ENCODE results near the gene SETD1A. TPM values are rescaled to one million over a fixed set of nuclear protein-coding genes. Genes with fewer than 3 reads are reported as not detected.

SETD1A gene
- total and polyA plus RNA-seq, 2 of the 4 experiments (the other 2 are of a cell fraction), result 0.54 to 5.8 TPM

- Histone ChIP-seq H2AFZ (replicated peaks; ENCODE audit: low read length, poor library complexity) (no peak overlapping the region), H3K27me3 (ENCODE audit: control insufficient read depth, insufficient read depth, low read length) (no peaks in the 10 kb centered on the region), H3K4me3 (ENCODE audit: insufficient read depth, low read depth, low read length) (no peak overlapping the region), H4K91ac (ENCODE audit: insufficient read depth, low read depth, low read length) (no peak overlapping the region), H3K4ac (ENCODE audit: low read depth, low read length) (no peak overlapping the region), H3K56ac (ENCODE audit: extremely low read depth, insufficient read depth, low read length) (no peak overlapping the region), H3K9me1 (ENCODE audit: insufficient read depth, low read length) (no peaks in the 10 kb centered on the region; the same call in none of the 2 replicates), H3K4me1 (ENCODE audit: control insufficient read depth, insufficient read depth, low read length) (peaks cover 8% of the 10 kb centered on the region), H4K5ac (ENCODE audit: low read depth, low read length) (no peak overlapping the region), H3K4me2 (ENCODE audit: low read depth, low read length) (no peak overlapping the region), H3K23ac (ENCODE audit: low read depth, low read length) (no peak overlapping the region), H3K14ac (replicated peaks; ENCODE audit: low read depth, low read length) (no peak overlapping the region), H3K18ac (ENCODE audit: low read depth, low read length) (no peak overlapping the region), H3K9me3 (ENCODE audit: control insufficient read depth, insufficient read depth, low read length) (no peaks in the 10 kb centered on the region), H3K79me1 (ENCODE audit: low read depth in 1 of 2, low read length in 2 of 2) (peaks cover 0 to 16% of the 10 kb centered on the region in 2 experiments; a peak in 2 of 4 replicates), H2BK120ac (ENCODE audit: low read depth, low read length) (no peak overlapping the region), H4K20me1 (ENCODE audit: insufficient read depth, low read length) (no peaks in the 10 kb centered on the region), H3K36me3 (ENCODE audit: control insufficient read depth, insufficient read depth, low read length) (peaks cover 45% of the 10 kb centered on the region), H3K9ac (ENCODE audit: low read depth, low read length) (no peak overlapping the region), H2BK5ac (ENCODE audit: low read depth, low read length, poor library complexity, severe bottlenecking) (no peak overlapping the region), H2AK5ac (ENCODE audit: low read depth, low read length) (no peak overlapping the region), H2BK15ac (ENCODE audit: low read depth, low read length) (no peak overlapping the region), H2BK20ac (ENCODE audit: low read depth, low read length) (no peak overlapping the region), H4K8ac (ENCODE audit: low read depth in 2 of 2, low read length in 2 of 2) (no peak overlapping the region), H3K27ac (ENCODE audit: insufficient read depth, low read length) (no peak overlapping the region), H2AK9ac (replicated peaks; ENCODE audit: low read depth, low read length, poor library complexity) (no peak overlapping the region)
- intact Hi-C loops (cut with micrococcal nuclease), result no loop called here
- POLR2A ChIA-PET (ENCODE audit: unreplicated experiment), result no interaction called here
- in situ Hi-C loops (cut with MboI; ENCODE audit: low sequenced_read_pairs), result loop anchor here (10.0 to 25.0 kb wide), 3 partner anchors 102 to 882 kb away; partner anchors contain the start of gene PRSS53
- BruUV-seq (replicated peaks), result no TSS peak
- dilution Hi-C loops (cut with HindIII; ENCODE audit: low sequenced_read_pairs, unreplicated experiment), result no loop called here
- ATAC-seq (ENCODE audit: low read depth) (no peak), DNase-seq (no peak)
- CTCF ChIA-PET, result interaction anchor here (1.0 kb wide), 1 partner anchor 469 kb away, joined by 4 read pairs; no protein-coding TSS in a partner anchor
- 92% methylated on average over 5 of the region's 17 CpGs; no CpG with 5 or more reads in 1 of the 2 experiments for WGBS, 2 experiments (ENCODE audit: extremely low coverage in 2 of 2, insufficient read length in 1 of 2)
- TF ChIP-seq BHLHE40 (IDR thresholded peaks at IDR 0.05; ENCODE audit: low read depth, low read length) (no peak), FOS (IDR thresholded peaks at IDR 0.05; ENCODE audit: low read depth, low read length) (no peak), POLR2A (IDR thresholded peaks at IDR 0.05; ENCODE audit: low read depth, low read length) (no peak), RAD21 (IDR thresholded peaks at IDR 0.05; ENCODE audit: low read length) (no peak), RFX5 (IDR thresholded peaks at IDR 0.05; ENCODE audit: low read depth, low read length) (no peak), MXI1 (IDR thresholded peaks at IDR 0.05; ENCODE audit: borderline replicate concordance, low read depth, low read length) (no peak), CHD1 (IDR thresholded peaks at IDR 0.05; ENCODE audit: low read depth, low read length) (no peak), SMC3 (IDR thresholded peaks at IDR 0.05; ENCODE audit: low read depth, low read length) (no peak), CEBPB (IDR thresholded peaks at IDR 0.05; ENCODE audit: low read depth, low read length) (no peak), MAFK (IDR thresholded peaks at IDR 0.05; ENCODE audit: low read depth, low read length) (no peak), RCOR1 (IDR thresholded peaks at IDR 0.05; ENCODE audit: insufficient replicate concordance, low read length) (no peak), NFE2L2 (IDR thresholded peaks at IDR 0.05; ENCODE audit: low read depth, low read length) (no peak)
- TF ChIP-seq, protein P1, sequence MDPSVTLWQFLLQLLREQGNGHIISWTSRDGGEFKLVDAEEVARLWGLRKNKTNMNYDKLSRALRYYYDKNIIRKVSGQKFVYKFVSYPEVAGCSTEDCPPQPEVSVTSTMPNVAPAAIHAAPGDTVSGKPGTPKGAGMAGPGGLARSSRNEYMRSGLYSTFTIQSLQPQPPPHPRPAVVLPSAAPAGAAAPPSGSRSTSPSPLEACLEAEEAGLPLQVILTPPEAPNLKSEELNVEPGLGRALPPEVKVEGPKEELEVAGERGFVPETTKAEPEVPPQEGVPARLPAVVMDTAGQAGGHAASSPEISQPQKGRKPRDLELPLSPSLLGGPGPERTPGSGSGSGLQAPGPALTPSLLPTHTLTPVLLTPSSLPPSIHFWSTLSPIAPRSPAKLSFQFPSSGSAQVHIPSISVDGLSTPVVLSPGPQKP (IDR thresholded peaks at IDR 0.05; ENCODE audit: borderline replicate concordance, low read depth, low read length), result no peak
- TF ChIP-seq, protein P2, sequence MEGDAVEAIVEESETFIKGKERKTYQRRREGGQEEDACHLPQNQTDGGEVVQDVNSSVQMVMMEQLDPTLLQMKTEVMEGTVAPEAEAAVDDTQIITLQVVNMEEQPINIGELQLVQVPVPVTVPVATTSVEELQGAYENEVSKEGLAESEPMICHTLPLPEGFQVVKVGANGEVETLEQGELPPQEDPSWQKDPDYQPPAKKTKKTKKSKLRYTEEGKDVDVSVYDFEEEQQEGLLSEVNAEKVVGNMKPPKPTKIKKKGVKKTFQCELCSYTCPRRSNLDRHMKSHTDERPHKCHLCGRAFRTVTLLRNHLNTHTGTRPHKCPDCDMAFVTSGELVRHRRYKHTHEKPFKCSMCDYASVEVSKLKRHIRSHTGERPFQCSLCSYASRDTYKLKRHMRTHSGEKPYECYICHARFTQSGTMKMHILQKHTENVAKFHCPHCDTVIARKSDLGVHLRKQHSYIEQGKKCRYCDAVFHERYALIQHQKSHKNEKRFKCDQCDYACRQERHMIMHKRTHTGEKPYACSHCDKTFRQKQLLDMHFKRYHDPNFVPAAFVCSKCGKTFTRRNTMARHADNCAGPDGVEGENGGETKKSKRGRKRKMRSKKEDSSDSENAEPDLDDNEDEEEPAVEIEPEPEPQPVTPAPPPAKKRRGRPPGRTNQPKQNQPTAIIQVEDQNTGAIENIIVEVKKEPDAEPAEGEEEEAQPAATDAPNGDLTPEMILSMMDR (conservative IDR thresholded peaks at IDR 0.05; ENCODE audit: low read depth, low read length), result no peak
- TF ChIP-seq, protein P3, sequence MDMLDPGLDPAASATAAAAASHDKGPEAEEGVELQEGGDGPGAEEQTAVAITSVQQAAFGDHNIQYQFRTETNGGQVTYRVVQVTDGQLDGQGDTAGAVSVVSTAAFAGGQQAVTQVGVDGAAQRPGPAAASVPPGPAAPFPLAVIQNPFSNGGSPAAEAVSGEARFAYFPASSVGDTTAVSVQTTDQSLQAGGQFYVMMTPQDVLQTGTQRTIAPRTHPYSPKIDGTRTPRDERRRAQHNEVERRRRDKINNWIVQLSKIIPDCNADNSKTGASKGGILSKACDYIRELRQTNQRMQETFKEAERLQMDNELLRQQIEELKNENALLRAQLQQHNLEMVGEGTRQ (IDR thresholded peaks at IDR 0.05; ENCODE audit: low read depth, low read length), result no peak
Measured at GRCh38 chr16:30982548-30983288, 25.2 kb downstream of the SETD1A start.

All from IMR-90 (cell line).